Testis (tissue), 3 donors: ENCODE data around the gene RAMACL. TPM values are rescaled to one million over a fixed set of nuclear protein-coding genes. Genes with fewer than 3 reads are reported as not detected.

Experiments used
- DNase-seq: peaks from one replicate; pipeline ENCODE4 v3.0.0-alpha.2; 2019
- H3K27ac ChIP-seq, 2 donors: fragments of 200-600 bp; sonication (generic); one replicate each; pipeline ENCODE4 v1.5.1; 2019
- H3K27me3 ChIP-seq: fragments of 200-600 bp; sonication (generic); one replicate; pipeline ENCODE4 v1.5.1; 2019
- H3K36me3 ChIP-seq: fragments of 200-600 bp; sonication (generic); one replicate; pipeline ENCODE4 v1.5.1; 2017; ENCODE audit warnings: low read depth; ENCODE audit errors: missing control alignments
- H3K4me1 ChIP-seq: fragments of 200-600 bp; sonication (generic); one replicate; pipeline ENCODE4 v1.5.1; 2019
- H3K4me3 ChIP-seq, 2 donors: fragments of 200-600 bp; sonication (generic); one replicate each; pipeline ENCODE4 v1.5.1; 2017 to 2019
- H3K9me3 ChIP-seq: fragments of 200-600 bp; sonication (generic); one replicate; pipeline ENCODE4 v1.5.1; 2017
- CTCF ChIP-seq, 3 experiments: fragments of 450-650 bp in 2 of 3; fragments of 200-600 bp in 1 of 3; sonication (generic) in 1 of 3; IDR thresholded peaks; one replicate each; pipeline ENCODE4 v1.5.1; 2016 to 2019; ENCODE audit warnings: antibody characterized with exemption in 3 of 3, mild to moderate bottlenecking in 2 of 3, moderate library complexity in 1 of 3
- POLR2A ChIP-seq: fragments of 450-650 bp; IDR thresholded peaks from one replicate; pipeline ENCODE4 v1.6.1; 2017; ENCODE audit warnings: antibody characterized with exemption, mild to moderate bottlenecking, moderate library complexity
- WGBS, 2 donors: methylation state at CpG; one replicate each; pipeline ENCODE4 v1.1.5; 2018; 5-methylcytosine and 5-hydroxymethylcytosine counted together
- intact Hi-C: fragments of 100-400 bp; cut with DNase I; formaldehyde crosslinking; loops from one replicate; pipeline ENCODE4 v1.15.1; 2023; ENCODE audit warnings: low total_unique reads
- polyA plus RNA-seq: library from polyadenylated mRNA; stranded (reverse); fragments of 350-450 nt; fragmentation: Illumina TruSeq; extraction: RNeasy Lipid Tissue Mini Kit (QIAGEN cat#74804); gene quantifications from one replicate; pipeline ENCODE4 v1.2.3, GENCODE V29; 2014; ENCODE audit warnings: low read depth, low replicate concordance; ENCODE audit not compliant: insufficient read depth
- total RNA-seq, 2 donors: library from RNA; depleted of rRNA; stranded (reverse); fragments of >200 nt; gene quantifications; one replicate each; pipeline ENCODE4 v1.2.3, GENCODE V29; 2016

Gene RAMACL
- total and polyA plus RNA-seq, 3 donors from 2014 or later: 1.7 to 1.9 TPM; not detected in 1

- no peaks in the 10 kb centered on the region for H3K27me3 ChIP-seq
- TF ChIP-seq POLR2A (no peak), CTCF (IDR thresholded peaks at IDR 0.05) (no peak)
- H3K4me3 ChIP-seq: no peak overlapping the region
- no peak for DNase-seq
- H3K36me3 ChIP-seq: no peaks in the 10 kb centered on the region
- intact Hi-C loops: no loop called here
- H3K9me3 ChIP-seq: no peaks in the 10 kb centered on the region
- H3K4me1 ChIP-seq: no peaks in the 10 kb centered on the region
- no peak overlapping the region for H3K27ac ChIP-seq
- WGBS, 2 donors: 91 to 94% methylated on average over 15 to 17 of the region's 17 CpGs
Measured at GRCh38 chr6:166580076-166581050, 6.1 kb downstream of the RAMACL start.

GRCh38 chr6:166579237-166579850 is 7.1 kb downstream of the RAMACL start:
- no peaks in the 10 kb centered on the region for H3K36me3 ChIP-seq
- H3K9me3 ChIP-seq: no peaks in the 10 kb centered on the region
- no peaks in the 10 kb centered on the region for H3K27me3 ChIP-seq
- TF ChIP-seq CTCF (IDR thresholded peaks at IDR 0.05) (no peak), POLR2A (no peak)
- no peak overlapping the region for H3K27ac ChIP-seq
- WGBS, 2 donors: 81 to 88% methylated on average over 9 of the region's 9 CpGs
- no peaks in the 10 kb centered on the region for H3K4me1 ChIP-seq
- intact Hi-C loops: no loop called here
- DNase-seq: no peak
- no peak overlapping the region for H3K4me3 ChIP-seq

GRCh38 chr6:166578536-166579236 is 7.8 kb downstream of the RAMACL start:
- DNase-seq: no peak
- no peak overlapping the region for H3K27ac ChIP-seq
- H3K27me3 ChIP-seq: no peaks in the 10 kb centered on the region
- H3K36me3 ChIP-seq: no peaks in the 10 kb centered on the region
- H3K4me1 ChIP-seq: no peaks in the 10 kb centered on the region
- no peak overlapping the region for H3K4me3 ChIP-seq
- no peak for TF ChIP-seq CTCF (IDR thresholded peaks at IDR 0.05)
- no peak for TF ChIP-seq POLR2A
- no peaks in the 10 kb centered on the region for H3K9me3 ChIP-seq
- WGBS, 2 donors: 95% methylated on average over 15 of the region's 15 CpGs
- intact Hi-C loops: no loop called here

- TF ChIP-seq CTCF (IDR thresholded peaks at IDR 0.05) (no peak), POLR2A (no peak)
- H3K4me3 ChIP-seq: no peak overlapping the region
- WGBS, 2 donors: 41 to 56% methylated on average over 11 of the region's 11 CpGs
- no peaks in the 10 kb centered on the region for H3K27me3 ChIP-seq
- no peaks in the 10 kb centered on the region for H3K36me3 ChIP-seq
- H3K9me3 ChIP-seq: no peaks in the 10 kb centered on the region
- no peak overlapping the region for H3K27ac ChIP-seq
- intact Hi-C loops: no loop called here
- DNase-seq: peak; percentile 68
- no peaks in the 10 kb centered on the region for H3K4me1 ChIP-seq
Measured at GRCh38 chr6:166575205-166575604, 11.3 kb downstream of the RAMACL start.
